CD4-positive, alpha-beta T cell treated with Interleukin-6 for 4 hours (primary cell): ENCODE data around the gene MACROD2.

Source experiments
- DNase-seq: peaks from one replicate; pipeline ENCODE4 v3.0.0-alpha.2; 2020; ENCODE audit warnings: mixed read lengths

The MACROD2 gene

DNA sequence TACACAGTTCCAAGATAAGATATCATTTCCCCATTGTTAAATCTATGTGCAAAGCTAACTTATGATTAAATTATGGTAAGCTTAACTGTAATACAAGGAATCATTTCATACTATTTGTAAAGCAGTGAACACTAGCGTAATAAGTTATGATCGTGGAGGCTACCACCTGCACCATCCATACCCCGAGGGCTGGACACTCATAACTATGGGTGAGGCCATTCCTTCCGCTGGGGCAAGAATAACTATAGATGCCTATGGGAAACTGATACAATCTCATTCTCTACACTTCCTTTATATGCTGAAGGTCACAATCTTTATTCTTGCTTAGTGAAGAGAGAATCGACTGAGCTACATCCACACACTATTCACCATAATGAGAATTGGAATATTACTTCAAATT is 1258.1 kb downstream of the MACROD2 start:
- no peak for DNase-seq

- no peak for DNase-seq
These were observed 1261.6 kb downstream of the MACROD2 start for GRCh38 chr20:15256676-15257568.

GRCh38 chr20:15257569-15257870 is 1262.2 kb downstream of the MACROD2 start:
- no peak for DNase-seq

DNA sequence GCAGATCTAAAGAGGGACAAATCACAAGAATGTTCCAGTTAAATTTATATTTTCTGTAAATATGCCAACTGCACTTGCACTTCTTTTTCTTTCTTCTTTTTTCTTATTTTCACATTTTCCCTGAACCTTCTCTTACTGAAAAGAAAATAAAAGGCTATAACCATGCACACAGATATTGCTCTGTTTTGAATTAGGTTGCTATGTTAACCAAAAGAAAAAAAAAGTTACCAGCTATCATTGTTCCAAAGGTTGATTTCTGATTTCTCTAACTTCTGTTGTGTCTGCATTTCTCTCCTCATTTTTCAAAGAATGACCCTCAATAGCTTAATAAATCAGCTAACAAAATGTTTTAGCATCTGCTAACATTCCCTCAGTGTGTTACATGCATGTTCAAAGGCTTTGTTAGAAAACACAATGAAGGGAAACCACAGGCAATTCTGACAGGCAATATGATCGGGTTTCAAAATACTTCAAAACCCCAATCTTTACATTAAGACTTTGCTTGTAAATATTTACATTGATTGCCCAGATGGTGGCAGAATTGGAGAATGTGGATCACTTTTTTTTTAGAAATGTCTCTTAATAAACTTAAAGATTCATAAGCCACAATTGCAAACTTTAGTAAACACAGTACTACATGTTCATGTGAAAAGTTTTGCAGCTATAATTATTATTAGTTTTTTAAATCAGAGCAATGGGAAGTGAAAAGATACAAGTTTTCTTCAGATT is 1270.4 kb downstream of the MACROD2 start:
- DNase-seq: no peak

- DNase-seq: no peak
These were observed 1272.6 kb downstream of the MACROD2 start for GRCh38 chr20:15267935-15268334.

DNA sequence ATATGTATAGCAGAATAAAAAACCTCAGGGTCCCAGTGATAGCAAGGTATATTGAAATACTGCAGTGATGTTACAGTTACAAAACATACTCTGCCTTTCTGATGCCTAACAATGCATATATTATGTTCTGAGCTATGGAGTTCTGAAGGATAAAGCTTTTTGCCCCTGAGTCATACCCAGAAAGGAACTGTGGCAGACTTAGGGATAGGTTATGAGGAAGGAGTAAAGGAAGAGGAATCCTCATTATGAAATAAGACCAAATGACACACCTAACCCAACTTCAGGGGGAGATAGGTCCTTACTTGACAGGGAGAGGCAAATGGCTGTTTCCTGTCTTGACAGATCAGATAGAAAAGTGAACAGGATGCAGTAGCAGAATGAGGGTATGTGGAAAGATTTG is 1282.7 kb downstream of the MACROD2 start:
- no peak for DNase-seq

DNA sequence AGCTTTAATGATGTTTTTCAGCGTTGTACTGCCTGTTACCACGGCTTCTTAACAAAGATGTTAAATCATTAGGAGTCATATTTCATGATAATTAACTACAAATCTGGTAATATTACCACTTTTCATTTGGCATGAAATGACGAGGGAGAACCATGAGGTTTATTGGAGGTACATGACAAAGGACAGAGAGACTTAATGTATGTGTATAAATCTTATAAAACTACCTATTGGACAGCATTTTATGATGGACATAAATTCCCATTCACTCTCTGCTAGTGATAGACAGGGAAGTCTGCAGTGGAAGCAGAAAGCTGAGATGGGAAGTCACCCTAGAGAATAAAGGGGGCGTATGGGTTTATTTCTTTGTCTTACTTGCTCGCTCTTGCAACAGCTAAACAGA is 1292.0 kb downstream of the MACROD2 start:
- DNase-seq: no peak

GRCh38 chr20:15288106-15288505 is 1292.8 kb downstream of the MACROD2 start:
- no peak for DNase-seq

DNA sequence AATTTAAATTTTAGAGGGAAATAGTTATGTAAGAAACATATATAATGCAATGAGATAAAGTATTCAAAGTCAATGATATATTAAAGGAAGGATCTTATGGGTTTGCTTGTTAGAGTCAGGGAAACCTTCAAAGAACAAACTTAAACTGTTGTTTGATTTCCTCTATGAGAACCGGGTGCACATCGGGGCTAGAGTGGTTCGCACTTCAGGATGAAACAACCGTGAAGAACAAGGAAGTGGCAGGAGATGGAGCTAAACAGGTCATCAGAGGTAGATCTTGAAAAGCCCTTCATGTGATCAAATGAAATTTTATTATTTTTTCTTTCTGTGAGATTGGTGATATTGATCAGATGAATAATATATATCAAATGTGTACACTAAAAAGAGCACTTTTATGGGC is 1294.0 kb downstream of the MACROD2 start:
- DNase-seq: no peak

DNA sequence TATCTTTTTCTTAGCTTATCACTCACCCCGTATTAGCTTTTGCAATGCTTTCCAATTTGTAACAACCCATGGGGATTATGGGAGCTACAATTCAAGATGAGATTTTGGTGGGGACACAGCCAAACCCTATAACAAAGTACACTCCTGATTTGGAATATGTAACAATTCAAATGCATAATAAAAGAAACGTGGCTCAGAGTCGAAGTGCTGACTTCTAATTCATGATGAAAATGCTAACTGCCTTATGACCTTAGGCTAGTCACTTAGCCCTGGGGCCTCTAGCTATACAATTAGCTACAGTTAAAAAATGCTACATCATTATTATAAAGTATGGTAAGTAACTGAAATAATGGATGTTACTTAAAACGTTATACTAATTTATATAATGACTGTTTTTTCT is 1297.1 kb downstream of the MACROD2 start:
- no peak for DNase-seq

DNA sequence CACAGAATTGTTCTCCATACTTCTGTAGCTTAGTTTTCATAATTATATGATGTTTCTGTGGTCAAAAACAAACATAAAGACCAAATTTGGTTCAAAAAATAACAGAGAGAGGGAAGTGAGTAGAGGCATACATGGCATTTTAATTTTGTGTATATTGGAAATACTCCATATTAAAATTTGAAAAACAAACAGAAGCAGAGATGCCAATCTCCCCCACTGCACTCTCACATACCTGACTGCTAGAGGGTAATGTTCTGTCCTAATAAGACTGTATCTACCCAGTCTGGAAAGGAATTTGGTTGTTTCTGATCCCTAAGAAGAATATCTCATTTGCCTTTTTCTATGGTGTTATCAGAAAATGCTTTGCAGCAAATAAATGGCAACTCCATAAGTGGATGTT is 1301.1 kb downstream of the MACROD2 start:
- DNase-seq: no peak

DNA sequence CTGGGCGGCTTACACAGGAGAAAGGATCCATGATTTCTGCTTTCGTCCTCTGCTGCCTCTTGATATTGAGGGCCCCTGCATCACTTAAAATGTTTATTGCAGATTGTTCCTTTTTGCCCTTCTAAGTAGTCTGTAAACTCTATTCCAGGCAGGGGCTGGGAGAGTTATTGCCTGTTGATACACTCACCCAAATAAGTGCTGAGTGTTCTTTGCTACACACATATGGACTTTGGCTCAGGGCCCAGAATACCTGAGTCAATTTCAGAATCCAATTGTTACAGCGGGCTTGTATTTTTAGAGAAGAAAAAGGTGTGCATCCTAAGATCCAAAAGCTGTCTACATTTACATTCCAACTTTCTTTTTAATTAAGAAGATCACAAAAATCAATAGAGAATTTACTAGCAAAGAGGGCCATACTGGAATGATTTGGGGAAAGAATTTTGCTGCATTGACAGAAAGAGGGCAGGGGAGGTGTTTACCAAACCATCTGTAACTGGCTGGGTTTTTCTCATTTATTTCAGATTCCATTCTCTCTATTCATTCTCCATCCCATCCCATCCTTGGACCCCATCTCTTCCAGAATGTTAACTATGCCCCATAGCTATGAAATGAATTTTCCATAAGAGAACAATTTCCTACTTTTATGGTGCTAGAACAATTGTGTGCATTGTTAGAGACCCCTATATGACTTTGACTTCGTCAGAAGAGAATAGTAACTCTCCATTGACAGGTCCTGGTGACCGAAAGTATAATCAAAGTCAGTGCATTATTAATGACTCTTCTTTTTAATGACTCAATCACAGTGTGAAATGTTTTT is 1302.0 kb downstream of the MACROD2 start:
- no peak for DNase-seq

GRCh38 chr20:15302075-15302474 is 1306.8 kb downstream of the MACROD2 start:
- no peak for DNase-seq

DNA sequence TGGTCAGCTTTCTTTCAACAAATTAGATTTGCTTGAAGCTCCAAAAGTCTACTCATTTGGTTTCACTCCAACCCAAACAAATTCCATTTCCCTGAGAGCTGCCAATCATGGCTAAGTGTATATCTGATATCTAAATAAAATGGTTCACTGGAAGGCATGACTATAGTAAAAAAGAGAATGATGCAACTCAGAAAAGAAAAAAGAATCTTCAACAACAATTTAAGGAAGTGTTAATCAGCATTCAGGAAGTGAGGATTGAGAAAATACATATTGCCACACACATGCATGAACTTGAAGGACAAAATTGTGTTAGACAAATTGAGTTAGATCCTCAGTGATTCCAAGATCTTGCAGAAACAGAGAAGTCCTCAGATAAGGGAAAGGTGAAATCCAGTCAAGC is 1315.0 kb downstream of the MACROD2 start:
- no peak for DNase-seq

GRCh38 chr20:15316556-15316955 is 1321.2 kb downstream of the MACROD2 start:
- DNase-seq: no peak

DNA sequence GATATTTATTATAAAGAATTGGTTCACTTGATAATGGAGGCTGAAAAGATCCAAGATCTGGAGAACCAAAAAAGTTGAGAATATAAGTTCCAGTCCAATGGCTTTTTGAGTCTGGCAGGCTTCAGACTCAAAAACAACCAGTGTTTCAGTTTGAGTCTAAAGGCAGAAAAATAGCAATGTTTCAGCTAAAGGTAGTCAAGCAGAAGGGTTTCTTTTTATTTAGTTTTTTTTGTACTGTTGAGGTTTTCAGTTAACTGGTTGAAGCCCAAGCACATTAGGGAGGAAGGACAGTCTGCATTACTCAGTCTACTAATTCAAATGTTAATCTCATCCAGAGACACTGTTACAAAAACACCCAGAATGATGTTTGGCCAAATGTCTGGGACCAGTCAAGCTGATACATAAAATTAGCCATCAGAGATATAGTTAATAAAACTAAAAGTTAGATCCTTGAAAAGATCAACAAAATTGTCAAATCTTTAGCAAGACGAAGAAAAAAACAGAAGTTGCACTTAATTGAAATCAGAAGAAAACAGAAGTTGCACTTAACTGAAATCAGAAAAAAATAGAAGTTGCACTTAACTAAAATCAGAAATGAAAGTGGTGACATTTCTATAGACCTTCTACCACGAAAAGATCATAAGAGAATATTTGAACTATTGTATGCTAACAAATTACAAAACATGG is 1322.4 kb downstream of the MACROD2 start:
- no peak for DNase-seq

- DNase-seq: no peak
These were observed 1323.4 kb downstream of the MACROD2 start for GRCh38 chr20:15318682-15319081.

- no peak for DNase-seq
These were observed 1324.1 kb downstream of the MACROD2 start for GRCh38 chr20:15319439-15319838.

DNA sequence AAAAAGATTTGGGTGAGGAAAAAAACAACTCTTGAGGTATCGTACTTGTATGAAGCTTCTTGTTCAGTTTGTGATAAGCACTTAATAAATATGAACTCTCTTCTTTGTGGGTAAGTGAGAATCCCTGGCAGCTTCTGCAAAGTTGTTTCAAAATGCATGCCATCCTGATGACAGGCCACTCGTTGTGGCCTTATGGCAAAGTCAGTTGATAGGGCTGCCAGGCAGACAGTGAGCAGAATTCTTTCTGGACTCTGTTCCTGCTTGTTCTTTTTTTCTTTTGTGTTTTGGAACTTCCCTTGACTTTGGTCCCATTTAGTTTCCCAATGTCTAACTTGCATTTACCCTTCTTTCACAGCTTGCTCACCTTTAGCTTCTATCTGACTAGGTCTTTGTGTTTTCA is 1325.6 kb downstream of the MACROD2 start:
- no peak for DNase-seq

- no peak for DNase-seq
These were observed 1331.8 kb downstream of the MACROD2 start for GRCh38 chr20:15327123-15327522.

DNA sequence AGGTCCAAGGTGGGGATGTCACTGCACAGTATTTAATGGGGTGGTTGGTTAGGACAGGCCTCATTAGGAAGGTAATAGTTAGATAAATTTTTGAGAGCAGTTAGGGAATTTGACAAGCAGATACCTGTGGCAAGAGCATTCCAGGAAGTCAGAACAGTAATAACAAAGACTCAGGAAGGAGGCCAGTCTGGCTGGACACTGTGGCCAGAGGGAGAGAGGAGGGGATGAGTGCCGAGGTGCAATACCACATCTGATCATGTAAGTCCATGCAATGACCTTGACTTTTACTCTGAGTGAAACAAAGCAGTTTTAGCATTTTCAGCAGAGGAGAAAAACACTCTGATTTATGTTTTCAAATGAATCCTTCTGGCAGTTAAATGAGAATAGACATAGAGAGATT is 1332.8 kb downstream of the MACROD2 start:
- DNase-seq: no peak

DNA sequence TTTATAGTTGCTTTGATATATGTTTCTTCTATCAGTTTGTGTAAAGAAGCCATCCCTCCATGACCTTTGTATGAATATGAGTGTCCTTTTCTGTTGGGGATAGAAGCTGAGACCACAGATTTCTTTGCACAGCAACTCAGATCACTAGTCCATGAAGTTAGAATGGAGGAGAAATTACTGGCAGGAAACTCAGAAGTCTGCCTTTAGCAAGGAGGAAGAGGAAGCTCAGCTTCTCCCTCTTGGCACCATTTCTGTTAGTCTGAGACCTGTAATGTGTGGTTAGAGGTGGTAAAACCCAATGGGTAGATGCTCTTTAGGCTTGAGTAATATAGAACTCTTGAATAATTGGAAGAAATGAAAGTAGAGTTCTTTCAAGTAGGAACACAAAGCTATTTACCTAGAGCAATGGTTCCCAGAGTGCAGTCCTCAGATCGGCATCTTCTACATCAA is 1337.4 kb downstream of the MACROD2 start:
- no peak for DNase-seq

- DNase-seq: no peak
These were observed 1337.9 kb downstream of the MACROD2 start for GRCh38 chr20:15333170-15333569.
